Measurements from ENCODE around the gene CYB5A.

CYB5A gene

DNA sequence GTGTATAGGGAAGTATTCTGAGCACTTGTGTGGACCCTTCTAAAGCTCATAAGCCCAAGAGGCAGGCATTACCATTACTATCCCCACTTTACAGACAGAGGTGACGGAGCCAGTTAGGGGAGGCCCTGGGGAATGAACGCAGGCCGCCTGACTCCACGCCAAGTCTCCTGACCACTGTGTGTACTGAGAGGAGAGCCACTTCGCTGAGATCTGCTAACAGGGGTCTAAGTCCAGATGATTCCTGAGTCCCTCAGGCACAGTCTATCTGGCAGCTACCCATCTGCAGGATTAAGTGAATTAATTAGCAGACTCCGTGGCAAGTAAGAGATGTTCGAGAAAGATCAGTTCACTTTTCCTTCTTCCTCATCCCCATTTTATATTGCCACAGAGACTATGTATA, 13.7 kb downstream of the CYB5A start:
- no peak for DNase-seq

DNA sequence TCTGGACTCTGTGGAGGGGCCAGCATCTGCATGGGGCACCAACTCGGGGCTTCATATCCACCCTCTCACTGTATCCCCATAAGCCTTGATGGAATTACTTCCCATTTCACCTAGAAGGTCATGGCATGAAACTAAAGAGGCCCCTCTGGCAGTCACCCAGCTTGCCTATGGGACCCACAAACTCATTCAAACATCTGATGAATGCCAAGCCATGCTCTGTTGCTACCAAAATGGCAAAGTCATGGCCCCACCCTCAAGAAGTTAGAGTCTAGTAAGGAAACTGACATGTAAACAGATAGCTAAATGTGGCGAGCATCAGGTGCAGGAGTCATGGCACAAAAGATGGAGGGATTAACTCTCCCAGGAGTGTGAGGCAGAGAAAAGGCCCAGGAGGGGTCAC, 14.5 kb downstream of the CYB5A start:
- DNase-seq = no peak

GRCh38 chr18:74276609-74277008, 15.2 kb downstream of the CYB5A start:
- no peak for DNase-seq

- no peak for DNase-seq
Observed at GRCh38 chr18:74275736-74276135, 16.0 kb downstream of the CYB5A start.

- DNase-seq = no peak
Observed at GRCh38 chr18:74274700-74275099, 17.1 kb downstream of the CYB5A start.

DNA sequence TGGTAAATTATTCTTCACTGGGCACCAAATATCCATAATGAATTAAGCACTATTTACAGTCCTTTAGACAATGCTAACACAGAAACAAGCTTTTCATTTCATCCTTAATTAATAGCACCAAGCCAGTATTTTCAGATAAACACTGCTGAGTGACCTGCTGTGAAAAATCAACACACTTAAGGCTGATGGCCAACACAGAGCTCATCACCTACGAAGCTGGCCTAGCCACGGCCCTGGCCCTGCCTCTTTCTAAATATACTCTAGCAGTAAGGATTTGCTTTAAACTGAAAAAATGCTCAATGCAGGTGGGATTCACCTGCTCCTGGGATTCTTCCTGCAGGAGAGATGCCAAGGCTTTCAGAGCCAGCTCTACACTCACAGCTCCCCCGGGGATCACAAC, 18.4 kb downstream of the CYB5A start:
- DNase-seq = no peak

GRCh38 chr18:74271635-74272034, 20.1 kb downstream of the CYB5A start:
- no peak for DNase-seq

DNA sequence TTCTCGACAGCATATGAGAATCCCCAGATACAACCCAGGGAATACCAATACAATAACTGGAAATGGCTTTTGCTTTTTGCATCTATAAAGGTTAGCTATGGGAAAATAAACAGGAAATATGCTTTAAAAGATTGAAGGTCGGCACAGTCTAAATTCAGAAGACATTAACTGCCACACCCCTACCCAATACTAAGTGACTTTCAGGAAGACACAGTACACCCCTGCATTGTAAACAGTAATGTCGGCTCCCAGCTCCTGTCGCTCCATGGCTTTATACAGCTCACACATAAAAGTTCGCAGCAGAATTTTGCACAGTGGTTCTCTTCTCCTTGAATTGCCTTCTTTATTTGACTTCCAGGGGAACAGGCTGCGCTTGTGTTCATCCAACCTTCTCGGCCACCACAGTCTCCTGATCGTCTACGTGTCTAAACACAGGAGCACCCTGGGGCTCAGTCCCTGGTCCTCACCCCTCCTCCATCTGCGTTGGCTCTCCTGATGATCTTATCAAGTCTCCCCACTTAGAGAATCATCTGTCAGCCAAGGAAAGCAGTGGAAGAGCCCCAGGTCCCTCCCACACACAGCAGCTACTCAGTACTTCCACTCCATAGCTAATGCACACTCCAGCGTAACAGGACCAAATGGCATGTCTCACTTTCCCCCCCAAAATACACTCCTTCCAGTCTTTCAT, 22.7 kb downstream of the CYB5A start:
- no peak for DNase-seq

GRCh38 chr18:74268175-74268574, 23.6 kb downstream of the CYB5A start:
- no peak for DNase-seq

- DNase-seq = no peak
Observed at GRCh38 chr18:74266161-74266560, 25.6 kb downstream of the CYB5A start.

GRCh38 chr18:74265546-74266098, 26.1 kb downstream of the CYB5A start:
- no peak for DNase-seq

- DNase-seq = no peak
Observed at GRCh38 chr18:74264303-74265020, 27.3 kb downstream of the CYB5A start.

DNA sequence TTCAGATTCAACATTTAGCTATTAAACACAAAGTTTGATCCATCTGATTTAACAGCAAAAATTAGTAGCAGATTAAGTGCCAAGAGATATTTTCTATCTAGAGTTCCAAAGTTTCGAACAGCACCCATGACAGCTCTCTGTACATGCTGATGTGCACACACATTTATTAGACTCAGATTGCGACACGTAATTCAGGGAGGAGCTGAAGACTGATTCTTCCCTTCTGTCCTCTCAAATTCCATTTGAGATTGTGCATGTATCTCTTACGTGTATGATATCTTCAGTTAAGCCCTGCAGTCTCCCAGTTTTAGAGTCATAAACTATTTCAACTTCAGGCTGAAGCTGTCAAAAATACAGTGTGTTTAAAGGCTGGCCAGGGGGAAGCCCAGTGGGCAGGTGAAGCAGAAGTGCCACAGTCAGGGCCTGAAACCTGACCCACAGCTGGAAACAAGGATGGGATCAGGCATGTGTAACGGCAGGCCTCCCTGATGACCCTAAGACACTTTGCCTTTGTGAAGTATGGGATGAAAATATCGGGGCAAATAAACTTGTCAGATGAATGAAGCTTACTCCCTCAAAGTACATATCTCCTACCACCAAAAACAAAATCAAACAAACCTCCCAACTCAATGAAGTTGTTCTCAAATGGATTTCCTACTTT, 30.6 kb downstream of the CYB5A start:
- DNase-seq = no peak

GRCh38 chr18:74259347-74259746, 32.4 kb downstream of the CYB5A start:
- DNase-seq = no peak

- no peak for DNase-seq
Observed at GRCh38 chr18:74257083-74257482, 34.7 kb downstream of the CYB5A start.

- DNase-seq = no peak
Observed at GRCh38 chr18:74256190-74256589, 35.6 kb downstream of the CYB5A start.

- DNase-seq = no peak
Observed at GRCh38 chr18:74255131-74255616, 36.6 kb downstream of the CYB5A start.

GRCh38 chr18:74252039-74252395, 39.7 kb downstream of the CYB5A start:
- no peak for DNase-seq

DNA sequence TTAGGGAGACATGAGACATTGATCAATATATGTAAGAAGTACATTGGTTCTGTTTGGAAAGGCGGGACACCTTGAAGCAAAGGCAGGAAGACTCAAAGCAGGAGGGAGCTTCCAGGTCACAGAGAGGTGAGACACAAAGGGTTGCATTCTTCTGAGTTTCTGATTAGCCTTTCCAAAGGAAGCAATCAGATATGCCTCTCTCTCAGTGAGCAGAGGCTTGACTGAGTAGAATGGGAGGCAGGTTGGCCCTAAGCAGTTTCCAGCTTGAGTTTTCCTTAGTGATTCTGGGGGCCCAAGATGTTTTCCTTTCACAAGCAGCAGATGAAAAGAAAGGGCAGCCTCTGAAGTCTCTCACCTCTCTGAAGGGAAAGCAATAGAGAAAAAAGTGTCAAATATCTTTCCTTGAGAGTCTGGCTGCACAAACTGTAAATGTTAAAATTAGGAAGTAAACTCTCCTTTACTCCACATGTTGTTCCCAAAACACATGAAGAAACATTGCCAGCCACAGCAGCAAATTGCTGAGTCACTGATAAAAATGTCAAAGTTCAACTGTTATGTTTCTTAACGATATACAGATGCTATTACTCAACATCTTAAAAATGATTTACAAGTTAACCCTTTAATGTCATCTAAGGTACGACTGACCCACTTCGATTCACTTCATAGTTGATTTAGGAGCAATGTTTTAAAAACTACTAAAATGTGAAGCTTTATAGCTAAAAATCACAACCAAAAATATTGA, 40.3 kb downstream of the CYB5A start:
- DNase-seq = no peak

DNA sequence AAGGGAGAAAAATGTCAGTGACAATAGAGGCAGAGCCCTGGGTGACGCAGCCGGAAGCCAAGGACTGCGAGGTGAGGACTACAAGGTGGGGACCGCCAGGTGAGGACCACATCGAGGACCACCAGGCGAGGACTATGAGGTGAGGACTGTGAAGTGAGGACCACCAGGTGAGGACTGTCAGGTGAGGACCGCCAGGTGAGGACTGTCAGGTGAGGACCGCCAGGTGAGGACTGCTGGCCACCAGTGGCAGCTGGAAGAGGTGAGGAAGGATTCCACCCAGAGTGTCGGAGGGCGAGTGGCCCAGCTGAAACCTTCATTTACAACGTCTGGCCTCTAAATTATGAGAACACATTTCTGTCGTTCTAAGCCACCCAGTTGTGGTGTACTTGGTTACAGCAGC, 41.6 kb downstream of the CYB5A start:
- no peak for DNase-seq

GRCh38 chr18:74249181-74249968, 42.4 kb downstream of the CYB5A start:
- DNase-seq = no peak

- DNase-seq = no peak
Observed at GRCh38 chr18:74248595-74248994, 43.2 kb downstream of the CYB5A start.
